NCI-H1930 (cell line): ENCODE measurements around the gene CSTB.
"Not testable (repeated sequence)": the region's sequence is repeated elsewhere in the genome, so short reads cannot be mapped to it uniquely, and the experiment has no call there.

ENCODE experiments used
- DNase-seq, 2 experiments: peaks; one replicate each; lab custom pipeline; 2025; lab: John Stamatoyannopoulos, UW

CSTB gene

GRCh38 chr21:43775795-43776430 is at the start of gene CSTB:
TSS of gene CSTB (minus strand) at chr21:43776308. CDS start at chr21:43776269, 39 bp downstream.
- DNase-seq, result peak in 1 of 2 experiments; percentile 86

GRCh38 chr21:43825242-43825935 is 49.3 kb upstream of the CSTB start:
- DNase-seq, result no peak

GRCh38 chr21:43824333-43825241 is 48.5 kb upstream of the CSTB start:
- no peak for DNase-seq

GRCh38 chr21:43822741-43823140 is 46.6 kb upstream of the CSTB start:
- not testable (repeated sequence) for DNase-seq

- not testable (repeated sequence) for DNase-seq
These were observed 46.1 kb upstream of the CSTB start for GRCh38 chr21:43822166-43822565.

- no peak for DNase-seq
These were observed 44.4 kb upstream of the CSTB start for GRCh38 chr21:43820466-43820865.

- no peak for DNase-seq
These were observed 43.6 kb upstream of the CSTB start for GRCh38 chr21:43819511-43820405.

GRCh38 chr21:43818685-43819084 is 42.6 kb upstream of the CSTB start:
- DNase-seq, result no peak

- no peak for DNase-seq
These were observed 41.3 kb upstream of the CSTB start for GRCh38 chr21:43817157-43818086.

- DNase-seq, result no peak
These were observed 40.5 kb upstream of the CSTB start for GRCh38 chr21:43816611-43817071.

GRCh38 chr21:43815991-43816390 is 39.9 kb upstream of the CSTB start:
- DNase-seq, result no peak

- DNase-seq, result peak; percentile 28 to 36
These were observed 39.1 kb upstream of the CSTB start for GRCh38 chr21:43815107-43815613.

GRCh38 chr21:43814215-43815106 is 38.4 kb upstream of the CSTB start:
- no peak for DNase-seq

- DNase-seq, result no peak
These were observed 37.5 kb upstream of the CSTB start for GRCh38 chr21:43813656-43813980.

GRCh38 chr21:43812957-43813655 is 37.0 kb upstream of the CSTB start:
- no peak for DNase-seq

GRCh38 chr21:43812139-43812821 is 36.2 kb upstream of the CSTB start:
- no peak for DNase-seq

GRCh38 chr21:43811262-43812105 is 35.4 kb upstream of the CSTB start:
- DNase-seq, result no peak
